ENCODE results near the gene FIGLA. TPM values are rescaled to one million over a fixed set of nuclear protein-coding genes. Genes with fewer than 3 reads are reported as not detected.
"Not testable (repeated sequence)": the region's sequence is repeated elsewhere in the genome, so short reads cannot be mapped to it uniquely, and the experiment has no call there.

The FIGLA gene
- total RNA-seq, 1 experiment from 2014 or later: not detected

GRCh38 chr2:70801607-70802263 is 11.3 kb upstream of the FIGLA start:
- Mint-ChIP-seq H3K27me3 (ENCODE audit: unreplicated experiment) (peaks cover 80% of the 10 kb centered on the region), H3K4me3 (ENCODE audit: low read depth, unreplicated experiment) (no peak overlapping the region), H3K4me1 (ENCODE audit: low read depth, unreplicated experiment) (no peaks in the 10 kb centered on the region), H3K27ac (ENCODE audit: unreplicated experiment) (no peak overlapping the region), H3K36me3 (ENCODE audit: insufficient read depth, unreplicated experiment) (no peaks in the 10 kb centered on the region), H3K9me3 (ENCODE audit: low read depth, unreplicated experiment) (no peaks in the 10 kb centered on the region)
- intact Hi-C loops (cut with micrococcal nuclease; ENCODE audit: unreplicated experiment): no loop called here
- no peak for TF ChIP-seq CTCF (IDR thresholded peaks at IDR 0.05; ENCODE audit: unreplicated experiment)
- no TSS peak for BruUV-seq (replicated peaks)
- CTCF ChIA-PET: no interaction called here
- no peak for DNase-seq

- BruUV-seq (replicated peaks): no TSS peak
- TF ChIP-seq CTCF (IDR thresholded peaks at IDR 0.05; ENCODE audit: unreplicated experiment): no peak
- CTCF ChIA-PET: no interaction called here
- no peak overlapping the region for H3K4me3 Mint-ChIP-seq (ENCODE audit: low read depth, unreplicated experiment)
- no peaks in the 10 kb centered on the region for H3K36me3 Mint-ChIP-seq (ENCODE audit: insufficient read depth, unreplicated experiment)
- DNase-seq: no peak
- intact Hi-C loops (cut with micrococcal nuclease; ENCODE audit: unreplicated experiment): no loop called here
- H3K9me3 Mint-ChIP-seq (ENCODE audit: low read depth, unreplicated experiment): no peaks in the 10 kb centered on the region
- no peak overlapping the region for H3K27ac Mint-ChIP-seq (ENCODE audit: unreplicated experiment)
- no peaks in the 10 kb centered on the region for H3K4me1 Mint-ChIP-seq (ENCODE audit: low read depth, unreplicated experiment)
- peaks cover 91% of the 10 kb centered on the region for H3K27me3 Mint-ChIP-seq (ENCODE audit: unreplicated experiment)
These were observed 9.3 kb upstream of the FIGLA start for GRCh38 chr2:70799706-70800105.

GRCh38 chr2:70797996-70798395 is 7.6 kb upstream of the FIGLA start:
- H3K27ac Mint-ChIP-seq (ENCODE audit: unreplicated experiment); H3K36me3 Mint-ChIP-seq (ENCODE audit: insufficient read depth, unreplicated experiment); H3K4me1 Mint-ChIP-seq (ENCODE audit: low read depth, unreplicated experiment); H3K9me3 Mint-ChIP-seq (ENCODE audit: low read depth, unreplicated experiment); CTCF ChIA-PET; BruUV-seq (replicated peaks); intact Hi-C loops (cut with micrococcal nuclease; ENCODE audit: unreplicated experiment); DNase-seq; H3K4me3 Mint-ChIP-seq (ENCODE audit: low read depth, unreplicated experiment): not testable (repeated sequence)
- peaks cover 100% of the 10 kb centered on the region for H3K27me3 Mint-ChIP-seq (ENCODE audit: unreplicated experiment)

GRCh38 chr2:70797506-70797905 is 7.1 kb upstream of the FIGLA start:
- CTCF ChIA-PET: no interaction called here
- no peaks in the 10 kb centered on the region for H3K4me1 Mint-ChIP-seq (ENCODE audit: low read depth, unreplicated experiment)
- H3K27me3 Mint-ChIP-seq (ENCODE audit: unreplicated experiment): peaks cover 100% of the 10 kb centered on the region
- no peak overlapping the region for H3K27ac Mint-ChIP-seq (ENCODE audit: unreplicated experiment)
- H3K9me3 Mint-ChIP-seq (ENCODE audit: low read depth, unreplicated experiment): no peaks in the 10 kb centered on the region
- no peak for DNase-seq
- H3K36me3 Mint-ChIP-seq (ENCODE audit: insufficient read depth, unreplicated experiment): no peaks in the 10 kb centered on the region
- BruUV-seq (replicated peaks): no TSS peak
- intact Hi-C loops (cut with micrococcal nuclease; ENCODE audit: unreplicated experiment): no loop called here
- no peak for TF ChIP-seq CTCF (IDR thresholded peaks at IDR 0.05; ENCODE audit: unreplicated experiment)
- H3K4me3 Mint-ChIP-seq (ENCODE audit: low read depth, unreplicated experiment): no peak overlapping the region

GRCh38 chr2:70796262-70796661 is 5.8 kb upstream of the FIGLA start:
- Mint-ChIP-seq H3K27me3 (ENCODE audit: unreplicated experiment) (peaks cover 98% of the 10 kb centered on the region), H3K4me3 (ENCODE audit: low read depth, unreplicated experiment) (no peak overlapping the region), H3K9me3 (ENCODE audit: low read depth, unreplicated experiment) (no peaks in the 10 kb centered on the region), H3K27ac (ENCODE audit: unreplicated experiment) (no peak overlapping the region), H3K4me1 (ENCODE audit: low read depth, unreplicated experiment) (no peaks in the 10 kb centered on the region), H3K36me3 (ENCODE audit: insufficient read depth, unreplicated experiment) (no peaks in the 10 kb centered on the region)
- CTCF ChIA-PET: no interaction called here
- no peak for TF ChIP-seq CTCF (IDR thresholded peaks at IDR 0.05; ENCODE audit: unreplicated experiment)
- no TSS peak for BruUV-seq (replicated peaks)
- intact Hi-C loops (cut with micrococcal nuclease; ENCODE audit: unreplicated experiment): no loop called here
- no peak for DNase-seq

Measured in Calu3 (cell line).